GM12891 (cell line): Measurements from ENCODE around the gene EPS8L2.

Experiments used
- PAX5 ChIP-seq: IDR thresholded peaks from 2 replicates; pipeline ENCODE4 v1.6.1; 2011; ENCODE audit warnings: low read length, moderate library complexity, mild to moderate bottlenecking; ENCODE audit not compliant: insufficient read depth, severe bottlenecking
- POLR2A ChIP-seq: IDR thresholded peaks from 2 replicates; pipeline ENCODE4 v1.6.1; 2011; ENCODE audit warnings: low read depth, low read length, control low read depth
- POLR2AphosphoS5 ChIP-seq: IDR thresholded peaks from 2 replicates; pipeline ENCODE4 v1.6.1; 2011; ENCODE audit warnings: low read depth, low read length, control low read depth

DNA sequence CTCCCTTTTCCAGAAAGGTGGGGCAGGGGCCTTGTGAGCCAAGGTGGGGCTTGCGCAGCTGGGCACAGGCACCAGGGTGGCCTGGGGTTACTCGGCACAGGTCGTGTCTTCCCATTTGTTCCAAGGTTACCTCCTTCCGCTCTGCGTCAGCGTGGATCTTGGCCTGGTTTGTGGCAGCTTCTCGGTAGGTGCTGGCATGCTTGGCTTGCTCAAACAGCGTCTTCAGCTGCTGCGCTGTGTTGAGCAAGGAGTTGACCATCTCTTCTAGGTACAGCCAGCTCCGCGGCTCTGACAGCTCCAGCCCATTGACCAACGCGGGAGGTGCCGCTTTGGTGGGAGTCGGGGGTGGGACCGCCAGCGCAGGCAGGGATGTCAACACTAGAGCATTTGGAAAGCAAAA, 31.6 kb upstream of the EPS8L2 start:
- no peak for TF ChIP-seq POLR2A
- TF ChIP-seq POLR2AphosphoS5 = no peak
- no peak for TF ChIP-seq PAX5
